Upper lobe of right lung (tissue), 1 donor: ENCODE measurements around the gene CYRIA. TPM values are rescaled to one million over a fixed set of nuclear protein-coding genes. Genes with fewer than 3 reads are reported as not detected.

Experiments
- ATAC-seq: fragments of 200-7000 bp; cut with Tn5 transposase; one replicate; pipeline ENCODE4 v1.9.1; 2020; ENCODE audit warnings: mild to moderate bottlenecking, moderate library complexity
- DNase-seq: peaks from one replicate; pipeline ENCODE4 v3.0.0-alpha.2; 2020
- H3K27ac ChIP-seq: fragments of 200-600 bp; one replicate; pipeline ENCODE4 v1.8.0; 2022
- H3K27me3 ChIP-seq: fragments of 200-600 bp; one replicate; pipeline ENCODE4 v1.8.0; 2022; ENCODE audit warnings: mild to moderate bottlenecking
- H3K36me3 ChIP-seq: fragments of 200-600 bp; one replicate; pipeline ENCODE4 v1.8.0; 2022
- H3K4me1 ChIP-seq: fragments of 200-600 bp; one replicate; pipeline ENCODE4 v1.8.0; 2022
- H3K4me3 ChIP-seq: fragments of 200-600 bp; one replicate; pipeline ENCODE4 v1.8.0; 2022; ENCODE audit warnings: mild to moderate bottlenecking
- H3K9me3 ChIP-seq: fragments of 200-600 bp; one replicate; pipeline ENCODE4 v1.8.0; 2022
- intact Hi-C: fragments of 100-400 bp; cut with DNase I; formaldehyde crosslinking; loops from one replicate; pipeline ENCODE4 v1.11.0; 2022
- total RNA-seq: library from RNA; stranded (reverse); fragmentation: NEBNext Ultra II Directional; extraction: Animal tissue kit (Norgen Biotek cat#: 25700); gene quantifications from one replicate; pipeline ENCODE4 v1.2.1, GENCODE V29; 2021
- TF ChIP-seq, protein P1 (sequence below): fragments of 200-600 bp; IDR thresholded peaks from one replicate; pipeline ENCODE4 v1.8.0; 2022; ENCODE audit warnings: antibody characterized with exemption
- donor health status: DM: no; HTN: yes; CAD: no; lungs with severe emphysema.

The CYRIA gene
- total RNA-seq, 1 donor from 2014 or later: 24.2 TPM

DNA sequence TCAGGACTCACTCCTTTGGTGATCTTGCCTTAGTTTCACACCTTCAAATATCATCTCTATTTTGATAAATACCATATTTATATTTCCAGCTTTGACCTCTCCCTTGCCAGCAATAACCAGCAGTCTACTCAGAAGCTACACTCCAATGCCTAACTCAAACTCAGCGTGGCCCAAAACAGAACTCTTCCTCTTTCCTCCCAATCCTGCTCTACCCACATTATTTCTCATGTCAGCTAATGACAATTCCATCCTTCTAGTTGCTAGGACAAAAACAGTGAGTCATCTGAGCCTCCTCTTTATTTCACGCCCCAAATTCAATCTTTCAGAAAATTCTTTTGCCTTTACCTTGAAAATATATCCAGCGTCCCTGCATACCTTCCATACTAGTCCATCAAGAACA, 23.5 kb downstream of the CYRIA start:
- H3K27me3 ChIP-seq: no peaks in the 10 kb centered on the region
- DNase-seq (no peak), ATAC-seq (no peak)
- no peak overlapping the region for H3K4me3 ChIP-seq
- intact Hi-C loops: no loop called here
- TF ChIP-seq, protein P1, sequence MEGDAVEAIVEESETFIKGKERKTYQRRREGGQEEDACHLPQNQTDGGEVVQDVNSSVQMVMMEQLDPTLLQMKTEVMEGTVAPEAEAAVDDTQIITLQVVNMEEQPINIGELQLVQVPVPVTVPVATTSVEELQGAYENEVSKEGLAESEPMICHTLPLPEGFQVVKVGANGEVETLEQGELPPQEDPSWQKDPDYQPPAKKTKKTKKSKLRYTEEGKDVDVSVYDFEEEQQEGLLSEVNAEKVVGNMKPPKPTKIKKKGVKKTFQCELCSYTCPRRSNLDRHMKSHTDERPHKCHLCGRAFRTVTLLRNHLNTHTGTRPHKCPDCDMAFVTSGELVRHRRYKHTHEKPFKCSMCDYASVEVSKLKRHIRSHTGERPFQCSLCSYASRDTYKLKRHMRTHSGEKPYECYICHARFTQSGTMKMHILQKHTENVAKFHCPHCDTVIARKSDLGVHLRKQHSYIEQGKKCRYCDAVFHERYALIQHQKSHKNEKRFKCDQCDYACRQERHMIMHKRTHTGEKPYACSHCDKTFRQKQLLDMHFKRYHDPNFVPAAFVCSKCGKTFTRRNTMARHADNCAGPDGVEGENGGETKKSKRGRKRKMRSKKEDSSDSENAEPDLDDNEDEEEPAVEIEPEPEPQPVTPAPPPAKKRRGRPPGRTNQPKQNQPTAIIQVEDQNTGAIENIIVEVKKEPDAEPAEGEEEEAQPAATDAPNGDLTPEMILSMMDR: no peak
- no peaks in the 10 kb centered on the region for H3K36me3 ChIP-seq
- peaks cover 30% of the 10 kb centered on the region for H3K4me1 ChIP-seq
- H3K27ac ChIP-seq: no peak overlapping the region
- H3K9me3 ChIP-seq: no peaks in the 10 kb centered on the region

DNA sequence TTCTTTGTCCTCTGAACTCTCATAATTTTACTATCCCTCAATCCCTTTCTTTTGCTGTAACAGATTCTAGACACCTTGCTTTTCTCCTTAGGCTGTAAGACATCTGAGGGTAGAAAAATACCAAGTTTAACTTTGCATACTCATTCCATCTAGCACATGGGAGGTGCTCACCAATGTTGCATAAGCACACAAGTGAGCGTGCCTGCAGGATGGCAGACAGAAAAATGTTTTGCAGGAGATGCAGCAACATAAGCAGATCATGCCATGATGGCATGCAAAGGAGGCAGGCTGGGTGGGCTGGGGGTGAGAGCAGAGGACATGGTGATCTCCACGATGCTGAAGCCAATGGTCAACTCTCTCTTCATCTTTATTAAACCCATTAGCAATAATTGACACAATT, 24.1 kb downstream of the CYRIA start:
- no peaks in the 10 kb centered on the region for H3K36me3 ChIP-seq
- no peak overlapping the region for H3K4me3 ChIP-seq
- intact Hi-C loops: no loop called here
- no peaks in the 10 kb centered on the region for H3K27me3 ChIP-seq
- TF ChIP-seq, protein P1: no peak
- no peaks in the 10 kb centered on the region for H3K9me3 ChIP-seq
- no peak for DNase-seq
- no peak overlapping the region for H3K27ac ChIP-seq
- no peak for ATAC-seq
- H3K4me1 ChIP-seq: peaks cover 30% of the 10 kb centered on the region

DNA sequence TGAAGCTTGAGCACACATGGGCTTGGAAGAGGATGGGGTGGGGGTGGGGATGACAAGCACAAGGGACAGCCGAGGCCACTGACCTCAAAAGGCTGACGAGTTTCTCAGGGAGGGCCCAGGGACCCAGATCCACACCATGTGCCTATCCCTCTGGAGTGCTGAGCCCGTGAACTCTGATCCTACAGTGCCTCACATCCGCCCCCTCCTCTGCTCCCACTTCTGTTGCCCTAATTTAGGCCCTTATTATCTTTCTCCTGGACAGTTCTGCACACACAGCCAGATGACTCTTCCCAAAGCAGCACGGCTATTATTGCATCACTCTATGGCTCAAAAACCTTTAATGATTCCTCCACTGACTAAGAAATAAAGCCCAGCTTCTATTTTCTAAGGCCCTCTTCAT, 24.8 kb downstream of the CYRIA start:
- Histone ChIP-seq H3K4me1 (peaks cover 30% of the 10 kb centered on the region), H3K27me3 (no peaks in the 10 kb centered on the region), H3K9me3 (no peaks in the 10 kb centered on the region), H3K4me3 (no peak overlapping the region), H3K27ac (no peak overlapping the region), H3K36me3 (no peaks in the 10 kb centered on the region)
- intact Hi-C loops: no loop called here
- DNase-seq: no peak
- peak; percentile 37 for ATAC-seq
- TF ChIP-seq, protein P1: no peak

DNA sequence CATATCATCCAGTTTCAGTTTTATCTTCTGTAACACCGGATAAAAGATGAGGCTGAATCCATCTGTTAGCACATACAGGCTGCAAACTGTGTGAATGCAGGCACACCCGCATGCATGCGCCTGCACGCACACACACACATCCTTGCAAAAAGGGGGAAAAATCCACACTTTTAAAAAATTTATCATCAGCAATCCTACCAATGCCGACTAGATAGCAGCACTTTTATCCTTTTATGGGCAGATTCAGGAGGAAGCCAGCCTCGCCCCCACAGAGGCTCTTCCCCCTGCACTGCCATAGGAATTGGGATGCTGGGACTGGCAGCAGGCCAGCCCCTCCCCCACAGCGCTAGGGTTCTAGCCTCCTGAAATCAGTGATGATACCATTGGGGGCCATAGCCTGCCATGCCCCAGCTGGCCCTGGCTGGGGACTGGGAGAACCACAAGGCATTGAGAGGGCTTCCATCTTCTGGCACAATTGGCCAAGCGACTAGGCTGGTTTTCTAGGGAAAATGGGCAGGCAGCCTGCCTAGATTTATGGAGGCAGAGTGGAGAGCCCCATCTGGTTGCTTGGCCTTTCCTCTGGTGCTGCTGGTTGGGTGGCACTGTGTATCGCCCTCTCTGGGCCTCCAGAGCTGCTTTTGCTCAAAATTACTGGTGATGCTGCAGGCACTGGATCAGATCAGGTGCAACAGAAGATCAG, 25.5 kb downstream of the CYRIA start:
- TF ChIP-seq, protein P1: no peak
- no peak overlapping the region for H3K27ac ChIP-seq
- no peaks in the 10 kb centered on the region for H3K9me3 ChIP-seq
- ATAC-seq: no peak
- DNase-seq: no peak
- intact Hi-C loops: no loop called here
- H3K36me3 ChIP-seq: no peaks in the 10 kb centered on the region
- H3K4me1 ChIP-seq: peaks cover 30% of the 10 kb centered on the region
- H3K4me3 ChIP-seq: no peak overlapping the region
- H3K27me3 ChIP-seq: no peaks in the 10 kb centered on the region

DNA sequence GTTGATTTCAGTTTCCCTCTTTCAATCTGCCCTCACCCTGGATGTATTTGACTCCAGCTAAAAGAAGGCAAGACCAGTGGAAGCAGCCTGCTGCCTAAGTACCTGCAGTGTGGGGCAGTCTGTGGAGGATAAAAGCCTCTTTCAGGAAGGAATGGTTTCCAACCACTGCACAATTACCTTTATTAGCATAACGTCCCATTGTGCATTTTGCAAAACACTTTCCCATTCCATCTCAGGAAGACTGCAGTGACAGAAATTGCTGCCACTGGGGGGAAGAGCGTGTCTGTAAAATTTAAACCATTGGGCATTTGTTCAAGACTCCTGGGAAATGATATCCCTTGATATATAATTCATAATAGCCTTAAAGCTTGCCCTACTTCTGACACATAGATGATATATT, 26.2 kb downstream of the CYRIA start:
- Histone ChIP-seq H3K27me3 (no peaks in the 10 kb centered on the region), H3K4me1 (peaks cover 30% of the 10 kb centered on the region), H3K4me3 (no peak overlapping the region), H3K36me3 (no peaks in the 10 kb centered on the region), H3K9me3 (no peaks in the 10 kb centered on the region), H3K27ac (no peak overlapping the region)
- no peak for DNase-seq
- intact Hi-C loops: no loop called here
- ATAC-seq: no peak
- TF ChIP-seq, protein P1: no peak

DNA sequence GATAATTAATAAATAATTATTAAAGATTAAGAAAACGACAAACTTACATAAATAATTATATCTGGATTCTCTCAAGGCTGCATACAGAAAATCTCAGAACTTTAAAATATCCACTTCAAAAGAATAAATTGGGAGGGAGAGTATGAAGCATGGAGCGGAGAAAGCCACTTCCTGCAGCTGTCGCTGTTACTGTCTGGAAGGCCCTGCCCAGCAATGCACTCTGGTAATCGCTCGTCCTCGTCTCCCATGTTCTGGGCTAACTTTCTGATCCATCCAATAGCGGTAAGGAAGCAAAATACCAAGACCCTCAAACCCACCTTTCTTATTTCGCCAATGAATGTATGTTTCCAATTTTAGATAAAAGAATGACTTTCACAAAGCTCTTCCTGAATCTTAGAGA, 26.7 kb downstream of the CYRIA start:
- ATAC-seq: no peak
- no peak overlapping the region for H3K27ac ChIP-seq
- no peaks in the 10 kb centered on the region for H3K27me3 ChIP-seq
- TF ChIP-seq, protein P1: no peak
- no peaks in the 10 kb centered on the region for H3K36me3 ChIP-seq
- H3K4me3 ChIP-seq: no peak overlapping the region
- intact Hi-C loops: no loop called here
- H3K4me1 ChIP-seq: peaks cover 31% of the 10 kb centered on the region
- DNase-seq: no peak
- no peaks in the 10 kb centered on the region for H3K9me3 ChIP-seq
